Cardiac fibroblast (primary cell): Measurements from ENCODE around the gene AK9.
A peak's percentile ranks its signal among the peaks of the same experiment; 100 is the strongest.
"Not testable (repeated sequence)": the region's sequence is repeated elsewhere in the genome, so short reads cannot be mapped to it uniquely, and the experiment has no call there.

ENCODE experiments used
- DNase-seq, 2 donors: peaks; one replicate each; pipeline versions ENCODE4 v3.0.0 to v3.0.0-alpha.2; 2010; ENCODE audit warnings: low read depth in 2 of 2
- H3K4me3 ChIP-seq, 2 donors: replicated peaks in 1 of 2; 1 replicate in 1 of 2; 2 replicates in 1 of 2; pipeline ENCODE4 v1.5.1; 2011; ENCODE audit warnings: low read depth in 2 of 2, low read length in 2 of 2, mild to moderate bottlenecking in 2 of 2, moderate library complexity in 1 of 2
- CTCF ChIP-seq: IDR thresholded peaks from one replicate; pipeline ENCODE4 v1.5.1; 2011; ENCODE audit warnings: low read depth, mild to moderate bottlenecking, low read length, inconsistent platforms

AK9 gene

GRCh38 chr6:109714166-109714565, 23.2 kb upstream of the AK9 start:
- no peak overlapping the region for H3K4me3 ChIP-seq
- DNase-seq = no peak
- TF ChIP-seq CTCF = no peak

GRCh38 chr6:109713097-109713496, 22.1 kb upstream of the AK9 start:
- no peak overlapping the region for H3K4me3 ChIP-seq
- TF ChIP-seq CTCF = no peak
- DNase-seq = no peak

GRCh38 chr6:109708099-109708498, 17.1 kb upstream of the AK9 start:
- not testable (repeated sequence) for DNase-seq, H3K4me3 ChIP-seq

GRCh38 chr6:109706513-109706912, 15.5 kb upstream of the AK9 start:
- H3K4me3 ChIP-seq = no peak overlapping the region
- TF ChIP-seq CTCF = no peak
- DNase-seq = no peak

- no peak overlapping the region for H3K4me3 ChIP-seq
- DNase-seq = peak; percentile 93
- TF ChIP-seq CTCF = peak; percentile 92
Observed at GRCh38 chr6:109705258-109705657, 14.3 kb upstream of the AK9 start.

GRCh38 chr6:109702791-109703190, 11.8 kb upstream of the AK9 start:
- no peak for DNase-seq
- no peak overlapping the region for H3K4me3 ChIP-seq
- no peak for TF ChIP-seq CTCF

- DNase-seq = no peak
- TF ChIP-seq CTCF = no peak
Observed at GRCh38 chr6:109701774-109702173, 10.8 kb upstream of the AK9 start.

More at GRCh38 chr6:109701774-109702173, 10.8 kb upstream of the AK9 start:
- H3K4me3 ChIP-seq = no peak overlapping the region
